ENCODE measurements around the gene F7. TPM values are rescaled to one million over a fixed set of nuclear protein-coding genes. Genes with fewer than 3 reads are reported as not detected.
A peak's percentile ranks its signal among the peaks of the same experiment; 100 is the strongest.

Gene F7
- total RNA-seq, 2 donors from 2014 or later, result not detected

DNA sequence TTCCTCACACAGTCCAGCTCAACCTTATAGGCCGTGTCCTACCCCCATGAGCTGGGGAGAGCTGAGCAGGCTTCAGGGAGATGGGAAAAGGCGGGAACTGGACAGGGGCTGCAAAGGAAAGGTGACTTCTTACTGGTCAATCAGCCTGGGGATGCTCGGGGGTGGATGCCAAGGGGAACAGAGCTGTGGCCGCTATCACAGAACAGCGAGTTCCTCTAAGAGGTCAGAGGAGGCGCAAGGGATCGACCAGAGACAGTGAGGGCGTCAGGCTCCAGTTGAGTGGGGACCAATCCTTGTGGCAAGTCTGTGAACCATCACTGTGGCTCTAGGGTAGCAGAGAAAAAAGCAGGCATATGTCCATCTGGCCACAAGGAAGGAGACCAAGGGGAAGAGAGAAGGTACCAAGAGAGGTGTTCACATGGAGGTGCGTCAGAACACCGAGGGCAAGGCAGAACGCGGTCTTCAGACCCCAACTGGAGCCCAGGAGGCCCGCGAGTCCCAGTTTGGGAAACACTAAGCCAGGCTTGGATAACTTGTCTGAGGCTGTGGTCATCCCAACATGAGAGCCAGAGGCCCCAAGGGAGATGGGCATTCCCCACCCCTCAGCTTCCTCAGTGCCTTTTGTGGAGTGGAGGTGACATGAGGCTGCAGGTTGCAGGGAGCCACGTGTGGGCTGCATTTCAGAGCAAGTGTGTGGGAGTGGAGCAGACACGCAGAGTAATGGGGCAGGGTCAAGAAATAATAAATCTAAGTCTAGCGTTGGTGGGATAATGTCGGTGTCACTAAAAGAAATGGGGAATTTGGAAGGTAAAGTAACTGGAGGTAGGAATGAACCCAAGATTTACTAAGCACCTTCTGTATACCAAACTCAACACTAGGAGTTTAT, 20.9 kb downstream of the F7 start:
- no peaks in the 10 kb centered on the region for H3K9me3 ChIP-seq
- H3K27ac ChIP-seq, result no peak overlapping the region
- no peaks in the 10 kb centered on the region for H3K27me3 ChIP-seq
- no peak overlapping the region for H3K4me3 ChIP-seq
- intact Hi-C loops (cut with DNase I), result no loop called here
- no peak for ATAC-seq
- WGBS, 2 donors, result 78 to 82% methylated on average over 18 of the region's 18 CpGs
- TF ChIP-seq POLR2A (IDR thresholded peaks at IDR 0.05), result no peak
- TF ChIP-seq, protein P1, sequence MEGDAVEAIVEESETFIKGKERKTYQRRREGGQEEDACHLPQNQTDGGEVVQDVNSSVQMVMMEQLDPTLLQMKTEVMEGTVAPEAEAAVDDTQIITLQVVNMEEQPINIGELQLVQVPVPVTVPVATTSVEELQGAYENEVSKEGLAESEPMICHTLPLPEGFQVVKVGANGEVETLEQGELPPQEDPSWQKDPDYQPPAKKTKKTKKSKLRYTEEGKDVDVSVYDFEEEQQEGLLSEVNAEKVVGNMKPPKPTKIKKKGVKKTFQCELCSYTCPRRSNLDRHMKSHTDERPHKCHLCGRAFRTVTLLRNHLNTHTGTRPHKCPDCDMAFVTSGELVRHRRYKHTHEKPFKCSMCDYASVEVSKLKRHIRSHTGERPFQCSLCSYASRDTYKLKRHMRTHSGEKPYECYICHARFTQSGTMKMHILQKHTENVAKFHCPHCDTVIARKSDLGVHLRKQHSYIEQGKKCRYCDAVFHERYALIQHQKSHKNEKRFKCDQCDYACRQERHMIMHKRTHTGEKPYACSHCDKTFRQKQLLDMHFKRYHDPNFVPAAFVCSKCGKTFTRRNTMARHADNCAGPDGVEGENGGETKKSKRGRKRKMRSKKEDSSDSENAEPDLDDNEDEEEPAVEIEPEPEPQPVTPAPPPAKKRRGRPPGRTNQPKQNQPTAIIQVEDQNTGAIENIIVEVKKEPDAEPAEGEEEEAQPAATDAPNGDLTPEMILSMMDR (IDR thresholded peaks at IDR 0.05), result no peak
- H3K36me3 ChIP-seq (replicated peaks in 1 of 2; ENCODE audit: insufficient read depth in 1 of 2, low read depth in 2 of 2), result no peaks in the 10 kb centered on the region
- peaks cover 6% of the 10 kb centered on the region for H3K4me1 ChIP-seq
- peak in 1 of 4 donors; percentile 0 for DNase-seq

DNA sequence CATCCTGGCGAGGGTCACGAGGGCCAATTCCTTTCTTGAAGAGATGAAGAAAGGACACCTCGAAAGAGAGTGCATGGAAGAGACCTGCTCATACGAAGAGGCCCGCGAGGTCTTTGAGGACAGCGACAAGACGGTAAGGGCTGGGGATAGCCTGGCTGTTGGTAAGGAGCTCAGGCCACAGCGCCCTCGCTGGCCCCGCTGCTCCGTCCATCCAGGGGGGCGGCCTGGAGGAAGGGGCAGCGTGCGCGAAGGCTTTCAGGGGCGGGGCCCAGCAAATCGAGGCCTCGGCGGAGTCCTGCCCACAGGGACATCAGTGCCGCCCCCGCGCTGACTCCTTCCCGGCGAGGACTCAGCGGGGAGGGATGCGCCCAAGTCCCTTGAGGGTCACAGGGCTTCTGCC, 23.9 kb downstream of the F7 start:
- no peak for TF ChIP-seq POLR2A (IDR thresholded peaks at IDR 0.05)
- TF ChIP-seq, protein P1 (IDR thresholded peaks at IDR 0.05), result no peak
- intact Hi-C loops (cut with DNase I), result no loop called here
- WGBS, 2 donors, result 61 to 67% methylated on average over 22 to 26 of the region's 27 CpGs
- ATAC-seq, result no peak
- Histone ChIP-seq H3K9me3 (no peaks in the 10 kb centered on the region), H3K27me3 (no peaks in the 10 kb centered on the region), H3K36me3 (replicated peaks in 1 of 2; ENCODE audit: insufficient read depth in 1 of 2, low read depth in 2 of 2) (no peaks in the 10 kb centered on the region), H3K4me3 (no peak overlapping the region), H3K4me1 (no peaks in the 10 kb centered on the region), H3K27ac (no peak overlapping the region)
- DNase-seq, result peak in 2 of 4 donors; percentile 1 to 5

DNA sequence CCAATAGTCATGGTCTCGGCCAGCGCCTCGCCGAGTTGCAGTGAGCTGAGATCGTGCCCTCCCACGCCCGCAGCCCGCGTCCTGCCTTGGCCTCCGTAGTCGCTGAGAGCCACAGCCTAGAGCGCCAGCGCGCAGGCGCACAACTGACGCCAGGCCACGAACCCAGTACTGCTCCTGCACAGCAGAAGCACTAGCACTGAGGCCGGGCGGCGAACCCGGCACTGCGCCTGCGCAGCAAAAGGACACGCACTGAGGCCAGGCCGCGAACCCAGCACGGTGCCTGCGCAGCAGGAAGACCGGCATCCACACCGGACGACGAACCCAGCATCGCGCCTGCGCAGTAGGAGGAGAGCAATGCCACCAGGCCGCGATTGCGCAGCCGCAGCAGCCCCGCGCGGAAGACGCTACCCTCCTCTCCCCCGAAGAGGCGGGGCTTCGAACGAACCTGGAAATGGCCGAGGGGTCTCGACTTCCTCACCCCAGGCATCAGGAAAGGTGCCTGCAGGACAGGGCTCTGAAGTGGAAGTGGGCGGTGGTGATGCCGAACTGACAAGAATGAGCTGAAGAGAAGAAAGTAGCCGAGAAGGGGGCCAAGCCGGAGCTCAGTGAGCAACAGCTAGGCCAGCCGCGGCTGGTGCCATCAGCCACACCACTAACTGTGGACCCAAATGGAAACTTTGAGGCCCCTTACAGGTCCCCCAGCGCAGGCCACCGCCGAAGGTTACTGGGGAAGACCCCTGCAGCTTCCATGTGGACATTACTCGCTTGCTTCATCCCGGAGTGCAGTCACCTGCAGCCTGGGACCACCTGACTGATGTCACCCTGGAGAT, 24.5 kb downstream of the F7 start:
- DNase-seq, result peak in 1 of 4 donors; percentile 5
- H3K27me3 ChIP-seq, result no peaks in the 10 kb centered on the region
- no peak overlapping the region for H3K4me3 ChIP-seq
- intact Hi-C loops (cut with DNase I), result no loop called here
- no peaks in the 10 kb centered on the region for H3K36me3 ChIP-seq (replicated peaks in 1 of 2; ENCODE audit: insufficient read depth in 1 of 2, low read depth in 2 of 2)
- no peaks in the 10 kb centered on the region for H3K4me1 ChIP-seq
- no peak for TF ChIP-seq POLR2A (IDR thresholded peaks at IDR 0.05)
- TF ChIP-seq, protein P1 (IDR thresholded peaks at IDR 0.05), result no peak
- WGBS, 2 donors, result 39 to 75% methylated on average over 16 to 55 of the region's 60 CpGs
- peak; percentile 24 for ATAC-seq
- H3K9me3 ChIP-seq, result no peaks in the 10 kb centered on the region
- no peak overlapping the region for H3K27ac ChIP-seq

DNA sequence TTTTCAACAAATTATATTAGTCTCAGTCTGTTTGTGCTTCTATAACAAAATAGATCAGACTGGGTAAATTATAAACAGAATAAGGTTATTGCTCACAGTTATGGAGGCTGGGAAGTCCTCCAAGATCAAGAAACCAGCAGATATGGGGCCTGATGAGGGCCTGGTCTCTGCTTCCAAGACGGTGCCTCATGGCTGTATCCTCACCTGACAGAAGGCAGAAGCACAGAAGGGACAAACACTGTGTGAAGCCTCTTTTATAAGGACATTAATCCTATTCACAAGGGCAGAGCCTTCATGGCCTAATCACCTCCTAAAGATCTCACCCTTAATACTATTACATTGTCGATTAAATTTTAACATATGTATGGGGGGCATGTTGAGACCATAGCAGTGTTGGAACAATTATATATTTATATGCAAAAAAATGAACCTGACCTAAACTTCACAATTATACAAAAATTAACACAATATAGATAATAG, 29.7 kb downstream of the F7 start:
- Histone ChIP-seq H3K9me3 (no peaks in the 10 kb centered on the region), H3K4me1 (no peaks in the 10 kb centered on the region), H3K27ac (no peak overlapping the region), H3K4me3 (no peak overlapping the region), H3K36me3 (replicated peaks in 1 of 2; ENCODE audit: insufficient read depth in 1 of 2, low read depth in 2 of 2) (no peaks in the 10 kb centered on the region), H3K27me3 (no peaks in the 10 kb centered on the region)
- no peak for DNase-seq
- WGBS, 2 donors, result 65 to 68% methylated on average over 2 of the region's 2 CpGs
- intact Hi-C loops (cut with DNase I), result no loop called here
- no peak for TF ChIP-seq POLR2A (IDR thresholded peaks at IDR 0.05)
- TF ChIP-seq, protein P1 (IDR thresholded peaks at IDR 0.05), result no peak
- no peak for ATAC-seq

Data from body of pancreas (tissue), 4 donors.